ENCODE data around the gene PPP1R9A.

Gene PPP1R9A

DNA sequence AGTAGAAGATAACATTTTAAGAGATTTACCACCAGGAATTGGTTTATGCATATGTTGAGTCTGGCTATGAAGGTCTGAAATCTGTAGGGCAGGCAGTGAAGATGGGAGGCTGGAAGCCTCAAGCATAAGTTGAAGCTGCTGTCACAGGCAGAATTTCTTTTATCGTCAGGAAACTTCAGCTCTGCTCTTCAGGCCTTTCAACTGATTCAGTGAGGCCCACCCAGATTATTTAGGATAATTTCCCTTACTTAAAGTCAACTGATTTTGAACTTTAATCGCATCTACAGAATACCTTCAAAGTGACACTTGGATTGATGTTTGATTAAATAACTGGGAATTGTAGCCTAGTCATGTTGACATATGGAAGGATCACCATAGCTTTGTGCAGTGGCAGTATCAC lies 190.5 kb downstream of the PPP1R9A start:
- no peak for DNase-seq (ENCODE audit: low read depth in 2 of 2)

DNA sequence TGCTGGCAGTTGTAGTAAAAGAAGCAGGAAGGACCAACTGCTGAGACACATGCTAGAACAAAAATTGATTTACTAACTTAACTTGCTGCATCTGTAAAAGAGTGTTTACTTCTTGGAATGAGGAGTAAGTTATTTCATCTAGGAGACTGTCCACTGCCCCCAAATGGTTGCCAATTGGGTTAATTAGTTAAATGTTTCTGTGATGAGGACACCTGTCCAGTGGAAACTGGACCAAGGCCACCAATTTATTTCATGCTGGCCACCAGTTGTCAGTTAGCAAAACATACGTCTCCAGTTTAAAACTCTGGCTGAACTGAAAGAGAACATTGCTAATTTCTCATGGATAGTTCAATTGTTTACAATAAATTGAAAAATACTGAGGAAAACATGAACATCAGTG lies 191.7 kb downstream of the PPP1R9A start:
- no peak for DNase-seq (ENCODE audit: low read depth in 2 of 2)

DNA sequence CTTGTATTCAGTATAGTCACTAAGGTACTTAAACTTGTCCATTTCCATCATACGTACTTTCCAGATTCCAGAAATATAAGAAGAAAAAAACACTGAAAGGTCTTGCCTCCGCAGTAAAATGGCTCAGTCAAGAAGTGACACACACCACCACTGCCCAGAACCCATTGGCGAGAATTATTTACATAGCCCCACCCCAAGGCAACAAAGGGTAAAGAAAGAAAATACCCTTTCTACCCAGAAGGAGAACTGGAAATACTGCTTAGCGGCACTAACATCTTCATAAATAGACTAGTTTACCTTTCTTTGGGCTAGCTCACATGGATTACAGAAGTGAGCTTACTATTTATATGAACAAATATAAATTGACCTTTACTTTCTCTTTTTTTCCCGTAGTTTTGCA lies 194.0 kb downstream of the PPP1R9A start:
- no peak for DNase-seq (ENCODE audit: low read depth in 2 of 2)

DNA sequence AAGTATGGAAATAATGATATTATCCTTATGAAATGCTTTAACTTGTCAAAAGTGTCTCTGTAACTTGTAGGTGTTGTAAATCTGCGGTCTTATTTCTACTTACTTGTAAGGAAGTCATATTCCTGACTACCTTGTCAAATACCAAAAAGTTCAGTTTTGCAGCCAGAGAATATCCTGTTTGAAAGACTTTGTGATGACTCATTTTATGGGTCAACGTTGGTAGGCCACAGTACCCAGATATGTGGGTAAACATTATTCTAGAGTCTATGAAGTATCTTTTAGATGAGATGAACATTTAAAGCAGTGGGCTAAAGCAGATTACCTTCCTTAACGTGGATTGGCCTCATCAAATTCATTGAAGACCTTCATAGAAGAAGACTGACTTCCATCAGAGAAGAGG lies 195.3 kb downstream of the PPP1R9A start:
- DNase-seq (ENCODE audit: low read depth in 2 of 2) = no peak

DNA sequence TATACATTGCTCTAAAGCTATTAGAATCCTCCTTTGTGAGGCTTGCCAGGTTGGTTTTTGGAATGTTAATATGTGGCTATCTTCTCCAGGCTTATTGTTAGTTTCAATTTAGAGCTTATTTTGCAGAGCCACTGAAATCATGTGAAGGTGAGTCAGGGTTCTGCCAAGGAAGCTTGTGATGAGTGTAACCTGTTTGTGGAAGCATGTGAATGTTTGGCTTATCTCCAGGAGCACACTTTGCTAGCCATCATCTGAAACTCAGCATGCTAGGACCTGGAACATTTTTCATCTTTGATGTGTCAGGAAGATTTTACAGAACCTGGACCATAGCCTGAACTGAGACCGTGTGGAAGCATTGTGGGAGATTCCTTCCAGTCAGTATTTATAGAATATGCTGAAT lies 197.3 kb downstream of the PPP1R9A start:
- no peak for DNase-seq (ENCODE audit: low read depth in 2 of 2)

DNA sequence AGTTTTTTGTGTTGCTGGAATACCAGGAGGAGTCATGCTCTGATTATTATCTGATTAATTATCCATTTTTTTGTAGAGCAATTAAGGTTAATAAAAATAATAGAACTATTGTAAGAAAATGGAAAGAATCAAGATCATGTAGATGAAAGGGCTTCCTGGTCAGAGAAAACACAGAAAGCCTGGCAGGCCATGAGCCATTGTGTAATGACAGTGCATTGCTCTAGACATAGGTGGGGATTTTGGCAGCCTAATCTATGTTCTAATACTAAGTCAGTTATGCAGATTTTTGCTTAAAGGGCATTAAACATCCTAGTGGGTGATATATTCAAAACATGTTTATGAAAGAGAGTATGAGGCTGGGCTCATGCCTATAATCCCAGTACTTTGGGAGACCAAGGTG lies 198.2 kb downstream of the PPP1R9A start:
- DNase-seq (ENCODE audit: low read depth in 2 of 2) = no peak

DNA sequence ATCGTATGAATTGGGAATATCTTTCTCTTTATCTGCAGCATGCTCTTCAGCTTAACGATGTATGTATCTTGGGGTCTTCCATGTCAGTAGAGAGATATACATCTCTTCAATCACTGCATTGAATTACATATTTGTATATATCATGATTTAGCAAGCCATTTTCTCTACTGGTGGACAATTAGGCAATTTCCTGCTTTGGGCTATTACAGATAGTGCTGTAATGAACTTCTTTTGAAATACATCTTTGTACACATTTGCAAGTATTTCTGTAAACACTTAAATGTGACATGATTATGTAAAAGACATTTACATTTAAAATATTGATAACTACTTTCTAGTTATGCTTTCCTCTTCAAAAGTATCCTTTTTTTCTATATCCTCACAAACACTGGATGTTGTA lies 199.0 kb downstream of the PPP1R9A start:
- no peak for DNase-seq (ENCODE audit: low read depth in 2 of 2)

DNA sequence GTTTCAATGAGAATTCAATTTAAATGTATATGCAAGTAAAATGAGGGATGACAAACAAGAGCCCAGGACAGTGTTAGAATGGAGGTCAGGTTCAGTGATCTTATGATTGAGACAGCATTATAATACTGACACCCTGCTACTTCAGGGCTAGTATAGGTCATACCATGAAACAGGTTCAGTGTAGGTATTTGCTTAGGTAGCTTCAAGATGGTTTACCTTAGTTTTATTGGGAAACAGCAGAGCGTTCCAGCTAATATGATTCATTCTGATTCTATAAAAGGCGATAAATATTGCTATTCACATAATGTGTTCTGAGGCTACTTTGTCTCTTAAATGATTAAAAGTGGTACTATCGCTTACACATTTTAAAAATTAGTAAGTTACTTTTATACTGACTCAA lies 203.3 kb downstream of the PPP1R9A start:
- DNase-seq (ENCODE audit: low read depth in 2 of 2) = no peak

DNA sequence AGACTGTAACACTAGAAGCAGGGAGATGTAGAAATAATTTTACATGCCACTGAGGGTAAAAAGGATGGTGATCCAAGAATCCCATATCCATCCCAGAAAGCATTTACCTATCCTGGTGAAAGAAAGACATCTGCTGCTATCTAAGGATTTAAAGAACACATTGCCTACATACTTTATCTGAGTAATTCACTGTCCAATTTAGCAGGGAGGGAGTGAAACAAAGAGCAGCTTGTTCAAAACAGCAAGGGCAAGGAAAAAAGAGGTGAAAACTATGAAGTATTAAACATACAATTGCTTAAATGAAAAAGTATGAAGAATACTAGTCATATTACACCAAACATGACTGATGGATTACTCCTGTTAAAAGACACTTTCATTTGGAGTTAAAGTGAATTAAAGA lies 206.2 kb downstream of the PPP1R9A start:
- DNase-seq (ENCODE audit: low read depth in 2 of 2) = no peak

DNA sequence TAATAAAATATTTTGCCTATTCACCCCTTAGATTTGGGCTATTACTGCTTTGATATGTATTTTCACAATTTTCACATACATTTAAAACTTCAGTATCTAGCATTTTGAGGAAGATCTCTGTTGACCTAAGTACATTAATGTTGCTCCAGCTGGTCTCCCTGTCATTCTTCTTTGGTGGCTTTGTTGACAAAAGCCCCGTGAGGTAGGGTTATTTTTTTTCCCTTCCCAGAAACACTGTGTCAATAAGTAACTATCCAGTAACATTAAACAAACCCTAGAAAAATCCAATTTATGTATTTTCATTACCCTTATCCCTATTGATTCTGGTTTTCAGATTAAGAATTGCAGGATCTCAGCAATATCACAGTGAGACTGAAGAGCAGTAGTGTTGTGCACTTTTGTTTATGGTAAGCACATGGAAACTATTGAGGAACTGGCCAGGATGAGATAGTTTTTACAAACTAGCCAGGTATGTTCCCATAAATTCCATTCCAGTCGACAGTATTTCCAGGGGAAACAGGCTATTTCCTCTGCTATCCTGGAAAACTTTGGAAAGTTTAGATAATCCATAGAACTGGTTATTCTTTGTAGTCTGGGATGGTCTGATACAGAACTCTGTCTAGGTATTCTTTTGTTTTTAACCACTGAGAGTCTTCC lies 218.8 kb downstream of the PPP1R9A start:
- no peak for DNase-seq (ENCODE audit: low read depth in 2 of 2)

DNA sequence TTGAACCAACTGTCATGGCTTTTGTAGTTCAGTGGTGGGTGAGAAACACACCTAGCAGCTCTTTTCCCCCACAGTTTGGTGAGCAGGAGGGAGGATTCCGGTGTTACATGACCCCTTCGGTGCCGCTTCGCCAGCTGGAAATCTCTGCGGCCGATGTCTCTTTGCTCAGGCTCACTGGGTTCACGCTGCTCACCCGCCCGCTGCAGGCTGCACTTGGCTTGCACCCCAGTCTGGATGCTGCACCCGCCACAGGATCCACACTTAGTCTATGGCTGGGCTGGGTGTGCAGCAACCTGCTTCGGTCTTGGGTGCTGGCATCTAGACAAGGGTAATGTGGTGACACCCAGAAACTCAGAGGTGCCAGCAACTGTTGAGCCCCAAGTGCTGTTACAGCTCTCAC lies 225.1 kb downstream of the PPP1R9A start:
- no peak for DNase-seq (ENCODE audit: low read depth in 2 of 2)

DNA sequence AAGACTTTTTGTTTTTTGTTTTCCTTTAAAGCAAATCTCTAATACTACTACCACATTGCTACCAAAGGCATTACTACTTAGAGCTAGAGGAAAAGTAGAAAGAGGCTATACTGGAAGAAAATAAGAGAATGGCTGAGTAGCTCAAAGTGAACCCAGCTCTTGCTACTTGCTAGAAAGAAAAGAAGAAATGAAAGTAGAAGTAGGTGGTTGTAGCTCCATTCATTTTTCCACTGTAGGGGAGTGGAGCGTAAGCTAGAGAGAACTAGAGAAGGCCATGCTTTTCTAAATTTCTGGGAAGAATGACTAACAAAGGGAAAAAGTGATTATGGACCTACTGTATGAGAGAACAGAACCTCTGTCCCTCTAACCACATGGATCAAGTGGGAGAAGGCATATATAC lies 232.5 kb downstream of the PPP1R9A start:
- no peak for DNase-seq (ENCODE audit: low read depth in 2 of 2)

DNA sequence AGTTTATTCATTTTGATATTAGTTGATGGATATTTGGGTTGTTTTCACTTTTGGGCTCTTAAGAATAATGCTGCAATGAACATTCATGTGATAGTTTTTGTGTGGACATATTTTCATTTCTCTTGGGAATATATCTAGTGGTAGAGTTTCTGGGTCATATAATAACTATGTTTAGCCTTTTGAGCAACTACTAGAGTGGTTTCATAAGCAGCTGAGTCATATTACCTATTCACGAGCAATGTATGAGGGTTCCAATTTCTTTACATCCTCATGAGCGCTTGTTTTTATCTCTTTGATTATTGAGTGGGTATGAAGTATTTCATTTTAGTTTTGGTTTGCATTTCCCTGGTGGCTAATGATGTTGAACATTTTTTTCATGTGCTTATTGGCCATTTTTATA lies 234.4 kb downstream of the PPP1R9A start:
- no peak for DNase-seq (ENCODE audit: low read depth in 2 of 2)

DNA sequence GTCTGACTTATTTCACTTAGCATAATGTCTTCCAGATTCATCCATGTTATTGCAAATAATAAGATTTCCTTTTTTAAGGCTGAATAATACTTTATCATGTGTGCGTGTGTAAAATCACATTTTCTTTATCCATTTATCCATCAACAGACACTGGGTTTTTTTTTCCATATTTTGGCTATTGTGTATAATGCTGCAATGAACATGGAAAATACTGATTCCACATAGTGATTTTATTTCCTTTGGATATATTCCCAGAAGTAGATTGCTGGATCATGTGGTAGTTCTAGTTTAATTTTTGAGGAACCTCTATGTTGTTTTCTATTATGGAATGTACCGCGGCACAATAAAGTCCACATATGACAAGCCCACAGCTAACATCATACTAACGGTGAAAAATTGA lies 236.9 kb downstream of the PPP1R9A start:
- no peak for DNase-seq (ENCODE audit: low read depth in 2 of 2)

DNA sequence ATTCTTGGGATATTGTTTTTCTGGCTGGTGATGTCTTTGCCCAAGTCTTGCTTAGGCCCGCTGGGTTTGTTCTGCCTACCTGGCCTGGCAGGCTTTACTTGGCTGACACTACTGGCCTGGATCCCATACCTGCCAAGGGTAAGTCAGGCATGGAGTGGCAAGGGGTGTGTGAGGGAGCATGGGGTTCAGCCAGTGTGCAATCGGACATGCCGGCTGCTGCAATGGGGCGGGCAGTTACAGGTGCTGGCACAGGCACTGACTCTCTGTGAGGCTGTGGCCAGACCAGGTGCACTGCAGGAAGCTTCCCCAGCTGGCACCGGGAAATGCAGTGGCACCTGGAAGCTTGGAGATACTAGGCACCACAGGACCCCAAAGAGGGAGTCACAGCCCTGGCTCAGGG lies 248.6 kb downstream of the PPP1R9A start:
- DNase-seq (ENCODE audit: low read depth in 2 of 2) = no peak

DNA sequence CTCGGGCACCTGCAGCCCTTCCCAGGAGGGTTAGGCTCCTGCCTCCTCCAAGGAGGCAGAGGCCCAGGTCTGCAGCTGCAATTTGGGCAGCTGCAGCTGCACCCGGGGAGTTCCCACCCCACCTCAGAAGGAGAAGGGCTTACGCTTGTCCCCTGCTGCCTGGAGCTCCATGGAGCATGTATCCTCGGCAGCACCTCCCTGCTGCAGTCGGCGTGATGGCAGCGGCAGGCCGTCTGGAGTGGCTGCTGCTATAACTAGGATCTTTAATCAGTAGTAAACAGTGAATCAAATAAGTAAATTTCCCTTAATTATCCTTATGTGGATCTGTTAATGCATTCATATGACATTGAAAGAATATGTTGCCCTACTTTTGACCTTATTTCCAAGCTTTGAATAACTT lies 250.0 kb downstream of the PPP1R9A start:
- DNase-seq (ENCODE audit: low read depth in 2 of 2) = no peak

DNA sequence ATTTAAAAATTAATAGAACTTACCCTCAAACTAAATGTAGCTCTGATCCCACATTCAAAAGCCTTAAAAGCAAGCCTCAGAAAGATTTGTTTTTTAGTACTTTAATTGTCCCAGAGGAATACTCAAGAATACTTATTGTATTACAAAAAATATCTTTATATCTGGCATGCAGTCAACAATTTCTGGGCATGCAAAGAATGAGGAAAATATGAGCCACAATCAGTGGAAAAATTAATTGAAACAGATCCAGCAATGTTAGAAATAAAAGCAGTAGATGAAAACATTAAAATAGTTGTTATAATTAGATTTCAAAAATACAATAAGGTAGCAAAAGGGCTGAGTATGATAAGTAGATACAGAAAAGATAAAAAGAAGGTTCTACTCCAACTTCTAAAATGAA lies 262.3 kb downstream of the PPP1R9A start:
- no peak for DNase-seq (ENCODE audit: low read depth in 2 of 2)

DNA sequence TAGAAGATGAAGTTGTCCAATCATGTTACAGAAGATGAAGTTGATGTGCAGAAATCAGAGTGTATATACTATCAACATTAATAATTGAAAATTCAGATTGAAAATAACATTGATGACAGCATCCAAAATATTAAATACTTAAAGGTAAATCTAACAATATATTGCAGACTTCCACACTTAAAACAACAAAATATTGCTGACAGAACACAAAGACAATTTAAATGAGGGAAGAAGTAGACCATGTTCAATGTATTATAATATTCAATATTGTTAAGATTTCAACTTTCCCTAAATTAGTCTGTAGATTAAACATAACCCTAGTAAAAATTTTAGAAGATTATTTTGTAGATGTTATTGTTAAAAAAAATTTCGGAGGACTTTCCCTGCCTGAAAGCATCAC lies 265.0 kb downstream of the PPP1R9A start:
- no peak for DNase-seq (ENCODE audit: low read depth in 2 of 2)

DNA sequence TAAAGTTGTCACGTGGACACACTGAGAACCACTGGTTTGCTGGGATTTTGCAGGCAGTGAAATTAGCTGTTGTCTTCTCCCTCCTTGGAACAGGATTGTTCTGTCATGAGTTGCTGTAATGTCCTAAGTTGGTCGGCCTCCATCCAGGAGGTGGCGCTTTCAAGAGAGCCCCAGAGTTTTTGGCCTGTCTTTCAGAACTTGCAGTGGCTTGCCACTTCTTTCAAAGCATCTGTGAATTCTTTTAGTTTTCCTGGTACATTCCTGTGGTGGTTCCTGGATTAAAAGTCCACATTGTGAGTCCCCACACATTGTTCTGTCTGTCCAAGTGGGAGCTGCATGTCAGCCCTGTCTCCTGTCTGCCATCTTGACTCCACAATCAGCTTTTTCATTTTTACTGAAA lies 283.1 kb downstream of the PPP1R9A start:
- DNase-seq (ENCODE audit: low read depth in 2 of 2) = no peak

DNA sequence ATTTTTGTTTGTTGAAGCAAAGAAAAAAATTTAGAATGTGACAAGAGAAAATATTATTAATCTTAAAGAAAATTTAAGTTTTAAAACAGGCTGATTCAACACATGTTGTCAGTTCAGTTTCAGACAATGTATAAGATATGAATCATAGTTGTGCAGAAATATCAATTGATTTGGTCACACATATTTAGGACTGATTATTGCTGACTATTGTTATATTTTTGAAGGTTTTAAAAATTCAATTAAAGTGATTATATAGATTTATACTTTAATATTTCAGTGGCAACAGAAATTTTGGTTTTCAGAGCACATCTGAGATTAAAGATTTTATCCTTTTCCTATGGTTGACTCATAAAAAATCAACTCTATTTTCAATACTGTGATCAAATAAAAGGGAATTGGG lies 284.4 kb downstream of the PPP1R9A start:
- no peak for DNase-seq (ENCODE audit: low read depth in 2 of 2)

DNA sequence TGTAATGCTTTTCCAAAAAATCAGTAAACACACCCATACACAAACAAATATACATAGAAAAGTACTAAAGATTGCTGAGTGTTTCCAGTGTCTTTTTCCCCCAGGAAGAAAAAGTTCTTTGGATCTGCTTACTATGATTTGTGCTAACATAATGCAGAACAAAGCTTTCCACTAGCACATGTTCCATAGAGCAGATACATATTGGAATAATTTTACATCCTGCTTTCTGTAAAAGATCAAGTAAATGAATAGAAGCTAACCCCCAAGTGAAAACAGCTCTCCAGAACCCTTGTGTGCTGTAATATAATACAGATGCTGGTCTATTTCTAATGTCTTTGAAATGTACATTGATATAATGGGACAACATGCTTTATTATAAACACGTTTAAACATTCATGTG lies 291.5 kb downstream of the PPP1R9A start:
- no peak for DNase-seq (ENCODE audit: low read depth in 2 of 2)

DNA sequence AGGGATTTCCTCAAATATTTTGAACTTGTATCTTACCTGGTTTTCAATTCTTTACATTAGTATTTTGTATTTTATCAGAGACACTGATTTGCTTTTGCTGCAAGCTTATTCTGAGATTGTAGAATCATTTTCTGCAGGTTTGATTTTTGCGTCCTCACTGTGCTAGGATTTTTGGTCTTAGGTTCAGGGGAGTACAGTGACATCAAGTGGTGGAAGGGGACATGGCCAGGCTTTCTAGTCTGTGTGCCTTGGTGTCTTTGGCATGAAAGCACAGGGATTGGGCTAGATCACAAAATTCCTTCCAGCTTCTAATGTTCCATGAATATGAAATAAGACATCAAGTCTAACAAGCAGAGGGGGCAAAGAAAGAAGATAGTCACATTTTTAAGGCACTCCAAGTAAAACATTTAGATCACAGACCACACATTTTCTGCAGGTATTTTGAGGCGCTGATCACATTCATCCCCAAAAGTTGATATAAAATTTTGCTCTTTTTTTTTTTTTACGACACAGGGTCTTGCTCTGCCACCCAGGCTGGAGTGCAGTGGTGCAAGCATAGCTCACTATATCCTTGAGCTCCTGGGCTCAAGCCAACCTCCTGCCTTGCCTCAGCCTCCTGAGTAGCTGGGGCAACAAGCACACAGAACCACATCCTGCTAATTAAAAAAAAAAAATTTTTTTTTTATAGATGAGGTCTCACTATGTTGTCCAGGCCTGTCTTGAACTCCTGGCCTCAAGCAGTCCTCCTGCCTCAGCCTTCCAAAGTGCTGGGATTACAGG lies 292.6 kb downstream of the PPP1R9A start:
- no peak for DNase-seq (ENCODE audit: low read depth in 2 of 2)

DNA sequence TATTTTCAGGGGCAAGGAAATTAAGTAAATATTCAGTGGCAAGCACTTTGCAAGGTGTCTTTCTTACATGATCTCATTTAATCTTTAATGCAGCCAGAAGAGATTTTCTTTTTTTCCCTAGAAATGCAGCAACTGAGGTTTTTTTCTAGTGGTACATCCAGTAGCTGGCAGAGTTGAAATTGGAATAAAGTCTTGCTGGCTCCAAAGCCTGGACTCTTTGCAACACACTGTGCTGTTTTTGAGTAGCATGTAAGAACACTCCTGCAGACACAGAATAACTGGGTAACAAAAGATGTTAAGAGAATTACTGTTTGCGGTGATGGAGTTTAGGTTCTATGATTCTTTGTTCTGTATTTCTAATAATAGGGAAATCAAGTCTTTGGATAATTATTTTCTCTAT lies 293.3 kb downstream of the PPP1R9A start:
- no peak for DNase-seq (ENCODE audit: low read depth in 2 of 2)

DNA sequence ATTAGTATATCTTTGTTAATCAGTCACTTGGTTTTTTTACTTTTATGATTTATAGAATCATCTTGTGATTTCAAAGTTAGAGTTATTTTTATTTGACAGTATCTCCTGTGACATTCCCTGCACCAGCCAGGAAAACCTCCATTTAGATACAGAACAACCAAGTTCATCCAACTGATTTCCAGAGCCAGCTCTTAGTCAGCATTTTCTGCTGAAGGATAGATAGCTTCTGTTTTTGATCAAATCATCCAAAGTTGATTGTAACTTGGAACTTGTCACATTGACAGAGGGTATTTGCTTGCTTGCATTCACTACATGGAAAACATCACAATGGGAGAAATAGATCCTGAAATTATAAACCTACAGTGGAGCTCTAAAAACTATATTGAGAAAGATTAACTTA lies 294.3 kb downstream of the PPP1R9A start:
- DNase-seq (ENCODE audit: low read depth in 2 of 2) = no peak
